Chondrocyte (in vitro differentiated cells): Measurements from ENCODE around the gene PRSS33. TPM values are rescaled to one million over a fixed set of nuclear protein-coding genes. Genes with fewer than 3 reads are reported as not detected.

ENCODE experiments used
- DNase-seq: peaks from one replicate; pipeline ENCODE4 v3.0.0; 2021; ENCODE audit warnings: mixed read lengths, low spot score
- H3K27ac Mint-ChIP-seq: one replicate; pipeline ENCODE4 v1.8.0; 2021; ENCODE audit warnings: mild to moderate bottlenecking, moderate library complexity, mixed read lengths; ENCODE audit not compliant: unreplicated experiment
- H3K27me3 Mint-ChIP-seq: 2 replicates; pipeline ENCODE4 v1.8.0; 2021; ENCODE audit warnings: low read depth, mixed read lengths
- H3K36me3 Mint-ChIP-seq: 2 replicates; pipeline ENCODE4 v1.8.0; 2021; ENCODE audit warnings: low read depth, mixed read lengths
- H3K4me1 Mint-ChIP-seq: 2 replicates; pipeline ENCODE4 v1.8.0; 2021; ENCODE audit warnings: low read depth, mild to moderate bottlenecking, mixed read lengths
- H3K4me3 Mint-ChIP-seq: one replicate; pipeline ENCODE4 v1.8.0; 2021; ENCODE audit warnings: mild to moderate bottlenecking, moderate library complexity, mixed read lengths; ENCODE audit not compliant: unreplicated experiment
- H3K9me3 Mint-ChIP-seq: 2 replicates; pipeline ENCODE4 v1.8.0; 2021; ENCODE audit warnings: low read depth, mixed read lengths
- total RNA-seq: library from RNA; stranded (reverse); gene quantifications from 3 replicates; pipeline ENCODE4 v1.2.1, GENCODE V29; 2021
- TF ChIP-seq, protein P1 (sequence below): fragments of 200-600 bp; sonication (generic); IDR thresholded peaks from 2 replicates; pipeline ENCODE4 v1.5.0; 2021; ENCODE audit warnings: antibody characterized with exemption, mild to moderate bottlenecking, moderate library complexity

PRSS33 gene
- total RNA-seq, 1 donor from 2014 or later: not detected

DNA sequence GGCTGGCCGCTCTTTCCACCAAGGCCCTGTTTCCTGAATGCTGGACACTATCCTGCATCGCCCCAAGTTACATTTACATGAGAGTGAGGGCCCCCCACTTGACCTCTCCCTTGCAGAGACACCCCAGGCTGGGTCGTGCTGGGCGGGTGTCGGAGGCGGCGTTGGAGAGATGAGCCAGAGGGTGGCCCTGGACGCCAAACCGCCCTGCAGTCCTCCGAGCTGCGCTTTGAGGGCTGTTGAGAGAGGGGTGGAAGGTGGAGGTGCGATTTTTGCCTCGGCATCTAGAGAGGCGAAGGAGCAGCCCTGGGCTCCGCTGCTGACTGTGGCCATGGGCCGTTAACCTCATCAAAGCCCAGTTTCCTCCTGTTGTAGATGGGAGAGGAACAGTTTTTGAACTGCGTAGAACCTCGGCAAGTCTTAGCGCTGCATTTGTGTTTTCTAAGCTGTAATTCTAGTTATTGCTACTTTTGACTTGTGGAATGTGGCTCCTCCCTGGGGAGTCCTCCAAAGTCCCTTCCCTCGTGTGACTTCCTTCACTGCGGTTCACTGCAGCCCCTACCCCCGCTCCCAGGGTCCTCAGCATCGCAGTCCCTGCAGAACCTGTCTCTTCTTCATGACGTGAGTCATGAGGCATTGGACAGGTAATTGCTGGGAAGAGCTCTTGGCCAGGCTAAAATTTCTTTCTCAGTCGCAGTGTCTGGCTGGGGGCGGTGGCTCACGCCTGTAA lies 9.3 kb downstream of the PRSS33 start:
- no peak for DNase-seq
- Mint-ChIP-seq H3K27me3 (no peaks in the 10 kb centered on the region), H3K4me3 (peak overlapping the region; percentile 87), H3K36me3 (peaks cover 2% of the 10 kb centered on the region), H3K4me1 (peaks cover 30% of the 10 kb centered on the region), H3K9me3 (no peaks in the 10 kb centered on the region), H3K27ac (peak overlapping the region; percentile 95)
- TF ChIP-seq, protein P1, sequence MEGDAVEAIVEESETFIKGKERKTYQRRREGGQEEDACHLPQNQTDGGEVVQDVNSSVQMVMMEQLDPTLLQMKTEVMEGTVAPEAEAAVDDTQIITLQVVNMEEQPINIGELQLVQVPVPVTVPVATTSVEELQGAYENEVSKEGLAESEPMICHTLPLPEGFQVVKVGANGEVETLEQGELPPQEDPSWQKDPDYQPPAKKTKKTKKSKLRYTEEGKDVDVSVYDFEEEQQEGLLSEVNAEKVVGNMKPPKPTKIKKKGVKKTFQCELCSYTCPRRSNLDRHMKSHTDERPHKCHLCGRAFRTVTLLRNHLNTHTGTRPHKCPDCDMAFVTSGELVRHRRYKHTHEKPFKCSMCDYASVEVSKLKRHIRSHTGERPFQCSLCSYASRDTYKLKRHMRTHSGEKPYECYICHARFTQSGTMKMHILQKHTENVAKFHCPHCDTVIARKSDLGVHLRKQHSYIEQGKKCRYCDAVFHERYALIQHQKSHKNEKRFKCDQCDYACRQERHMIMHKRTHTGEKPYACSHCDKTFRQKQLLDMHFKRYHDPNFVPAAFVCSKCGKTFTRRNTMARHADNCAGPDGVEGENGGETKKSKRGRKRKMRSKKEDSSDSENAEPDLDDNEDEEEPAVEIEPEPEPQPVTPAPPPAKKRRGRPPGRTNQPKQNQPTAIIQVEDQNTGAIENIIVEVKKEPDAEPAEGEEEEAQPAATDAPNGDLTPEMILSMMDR: no peak

DNA sequence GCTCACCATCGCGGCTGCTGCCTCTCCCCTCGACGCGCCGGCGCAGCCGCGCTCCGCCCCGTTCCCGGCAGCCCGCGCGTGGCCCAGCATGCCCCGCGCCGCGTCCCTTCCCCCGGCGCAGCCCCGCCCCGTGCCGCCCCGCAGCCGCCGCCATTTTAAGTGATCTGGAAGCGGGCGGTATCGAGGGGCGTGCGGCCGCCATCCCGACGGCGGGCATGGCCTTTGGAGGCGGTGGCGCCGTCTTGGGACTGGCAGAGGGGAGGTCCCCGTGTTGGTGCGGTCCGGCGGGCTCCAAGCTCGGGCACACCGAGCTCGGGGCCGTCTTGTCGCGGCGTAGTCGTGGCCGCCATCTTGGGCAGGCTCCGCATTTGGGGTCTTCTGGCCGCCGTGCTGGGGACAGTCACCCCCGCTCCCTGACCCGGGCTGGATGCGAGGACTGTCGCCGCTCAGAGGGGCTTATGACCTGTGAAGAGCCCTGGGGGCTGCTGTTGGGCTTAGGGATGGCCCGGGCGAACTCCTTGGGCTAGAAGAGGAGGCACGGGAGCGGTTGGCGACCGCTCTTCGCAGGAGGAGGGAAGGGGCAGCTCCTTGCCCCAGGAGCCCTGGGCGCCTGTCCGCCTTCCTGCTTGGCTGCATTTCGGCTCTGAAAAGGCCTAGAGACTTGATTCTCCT lies 10.0 kb downstream of the PRSS33 start, which contains the start of gene ELOB:
Gene ELOB, minus strand, starts transcription at position 50 of the 672 bp plus-strand sequence. Its CDS starts 41 bp downstream, at position 9.
- Mint-ChIP-seq H3K9me3 (no peaks in the 10 kb centered on the region), H3K4me1 (peaks cover 33% of the 10 kb centered on the region), H3K36me3 (peaks cover 7% of the 10 kb centered on the region), H3K27me3 (no peaks in the 10 kb centered on the region), H3K4me3 (peak within 1 kb of the TSS; percentile 92), H3K27ac (peak within 1 kb of the TSS; percentile 95)
- no peak for DNase-seq
- TF ChIP-seq, protein P1: no peak

DNA sequence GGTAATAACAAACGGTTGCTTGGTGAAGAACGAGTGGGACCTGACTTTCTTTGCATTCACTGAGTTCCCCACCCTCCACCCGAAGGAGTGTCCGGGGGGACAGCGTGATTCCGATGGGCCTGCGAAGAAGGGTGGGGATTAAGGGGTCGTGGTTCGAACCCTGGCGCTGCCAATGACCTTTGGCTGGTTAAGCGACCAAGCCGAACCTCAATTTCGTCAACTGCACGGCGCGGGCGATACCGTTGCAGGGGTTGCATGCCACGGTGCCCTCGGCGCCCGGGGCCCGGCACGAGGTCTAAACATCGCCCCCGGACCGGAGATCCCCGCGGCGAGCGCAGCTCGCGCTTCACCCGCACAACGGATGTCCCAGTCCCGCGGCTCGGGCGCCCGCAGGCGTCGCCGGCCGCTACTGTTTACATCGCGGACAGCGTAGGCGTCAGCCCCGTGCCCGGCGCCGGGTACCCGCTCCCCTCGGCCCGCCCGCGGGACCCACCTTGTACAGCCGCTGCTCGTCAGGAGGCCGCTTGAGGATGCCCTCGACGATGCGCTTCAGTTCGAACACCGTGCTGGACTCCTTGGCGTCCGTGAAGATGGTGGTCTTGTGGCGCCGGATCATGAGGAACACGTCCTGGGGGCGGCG lies 10.7 kb downstream of the PRSS33 start:
- peaks cover 10% of the 10 kb centered on the region for H3K36me3 Mint-ChIP-seq
- peak overlapping the region; percentile 92 for H3K4me3 Mint-ChIP-seq
- H3K27me3 Mint-ChIP-seq: no peaks in the 10 kb centered on the region
- no peaks in the 10 kb centered on the region for H3K9me3 Mint-ChIP-seq
- peak overlapping the region; percentile 89 for H3K27ac Mint-ChIP-seq
- TF ChIP-seq, protein P1: no peak
- H3K4me1 Mint-ChIP-seq: peaks cover 33% of the 10 kb centered on the region
- no peak for DNase-seq

DNA sequence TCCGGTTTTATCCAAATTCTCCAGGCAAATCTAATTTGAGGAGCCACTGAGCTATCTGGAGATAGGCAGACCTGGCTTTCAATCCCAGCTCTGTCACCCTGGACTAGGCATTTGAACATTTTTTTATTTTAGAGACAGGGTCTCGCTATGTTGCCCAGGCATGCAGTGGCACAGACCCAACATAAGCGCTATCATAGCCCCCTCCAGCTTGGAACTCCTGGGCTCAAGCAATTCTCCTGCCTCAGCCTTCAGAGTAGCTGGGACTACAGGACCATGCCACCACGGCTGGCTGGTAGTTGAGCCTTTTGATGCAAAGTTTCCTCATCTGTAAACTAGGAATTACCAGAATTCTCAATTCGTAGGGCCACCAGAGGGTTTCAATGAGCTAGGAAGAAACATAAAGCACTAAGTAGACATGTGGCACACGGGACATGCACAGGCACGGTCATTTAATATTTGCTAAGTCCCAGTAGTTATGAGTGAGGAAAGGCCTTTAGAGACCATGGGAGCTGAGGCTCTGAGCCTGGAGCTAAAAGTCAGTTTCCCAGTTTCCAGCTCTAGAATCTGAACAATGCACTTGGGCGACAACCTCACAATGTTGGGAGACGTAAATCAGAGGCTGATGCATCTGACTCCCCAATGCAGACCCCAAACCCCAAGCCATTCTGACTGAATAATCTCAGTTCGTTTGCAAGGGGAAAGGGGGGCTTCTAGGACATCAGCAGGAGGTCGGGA lies 11.4 kb downstream of the PRSS33 start:
- peaks cover 10% of the 10 kb centered on the region for H3K36me3 Mint-ChIP-seq

More for the DNA sequence above, 11.4 kb downstream of the PRSS33 start:
- peaks cover 33% of the 10 kb centered on the region for H3K4me1 Mint-ChIP-seq
- no peaks in the 10 kb centered on the region for H3K9me3 Mint-ChIP-seq
- H3K27ac Mint-ChIP-seq: peak overlapping the region; percentile 89
- TF ChIP-seq, protein P1: peak; percentile 22
- no peaks in the 10 kb centered on the region for H3K27me3 Mint-ChIP-seq
- no peak for DNase-seq
- peak overlapping the region; percentile 92 for H3K4me3 Mint-ChIP-seq
